Putamen (tissue), 1 donor: Measurements from ENCODE around the gene ZBTB2.
"Not testable (repeated sequence)": the region's sequence is repeated elsewhere in the genome, so short reads cannot be mapped to it uniquely, and the experiment has no call there.

Experiments
- DNase-seq: peaks from one replicate; pipeline ENCODE4 v3.0.0-alpha.2; 2016; ENCODE audit warnings: low spot score

The ZBTB2 gene

GRCh38 chr6:151370509-151371078 is 20.8 kb downstream of the ZBTB2 start:
- no peak for DNase-seq

- no peak for DNase-seq
These were observed 26.1 kb downstream of the ZBTB2 start for GRCh38 chr6:151365233-151365632.

DNA sequence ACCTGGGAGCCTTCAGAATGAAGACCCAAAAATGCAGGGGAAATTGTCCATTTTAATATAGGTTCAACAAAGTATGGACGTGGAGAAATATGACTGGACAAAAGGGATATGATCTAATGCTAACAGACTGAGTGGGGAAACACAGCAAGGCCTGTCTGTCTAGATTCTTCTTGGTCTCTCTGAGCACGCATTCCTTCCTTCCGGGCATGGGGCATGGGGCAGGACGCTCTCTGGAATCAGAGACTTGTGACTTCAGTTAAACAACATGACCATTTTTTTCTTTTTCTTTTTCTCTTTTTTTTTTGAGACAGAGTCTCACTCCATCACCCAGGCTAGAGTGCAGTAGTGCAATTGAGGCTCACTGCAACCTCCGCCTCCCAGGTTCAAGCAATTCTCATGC is 31.9 kb downstream of the ZBTB2 start:
- DNase-seq: no peak

GRCh38 chr6:151358475-151358874 is 32.9 kb downstream of the ZBTB2 start:
- no peak for DNase-seq

DNA sequence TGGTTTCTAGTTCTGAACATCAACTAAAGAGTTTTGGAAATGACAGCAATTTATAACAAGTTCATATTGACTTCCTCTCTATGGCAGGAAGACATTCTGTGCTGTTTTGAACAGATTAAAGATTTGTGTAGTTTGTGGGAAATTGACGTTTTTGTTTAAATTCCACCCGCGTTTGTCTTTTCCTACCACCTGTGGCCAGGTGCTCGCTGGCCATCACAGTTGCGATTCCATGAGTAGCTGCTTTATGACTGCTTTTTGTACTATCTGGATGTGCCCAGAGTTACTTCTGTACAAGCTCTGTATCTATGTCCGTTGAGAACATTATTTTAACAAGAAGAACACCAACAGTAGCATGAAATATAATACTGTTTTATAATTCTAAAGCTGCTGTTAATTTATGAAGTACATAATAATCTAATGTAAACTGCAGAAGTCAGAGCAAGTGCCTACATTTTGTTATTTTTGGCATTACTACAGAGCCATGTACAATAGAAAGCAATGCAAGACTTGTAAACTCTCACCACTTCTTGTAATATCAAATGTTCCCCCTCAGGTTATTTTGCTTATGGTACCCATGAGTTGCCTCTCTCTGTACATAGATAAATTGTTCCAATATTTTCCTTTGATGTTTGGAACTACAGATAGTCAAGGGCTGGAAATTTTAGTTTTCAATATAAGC is 33.5 kb downstream of the ZBTB2 start:
- DNase-seq: no peak

GRCh38 chr6:151356983-151357382 is 34.4 kb downstream of the ZBTB2 start:
- DNase-seq: not testable (repeated sequence)

DNA sequence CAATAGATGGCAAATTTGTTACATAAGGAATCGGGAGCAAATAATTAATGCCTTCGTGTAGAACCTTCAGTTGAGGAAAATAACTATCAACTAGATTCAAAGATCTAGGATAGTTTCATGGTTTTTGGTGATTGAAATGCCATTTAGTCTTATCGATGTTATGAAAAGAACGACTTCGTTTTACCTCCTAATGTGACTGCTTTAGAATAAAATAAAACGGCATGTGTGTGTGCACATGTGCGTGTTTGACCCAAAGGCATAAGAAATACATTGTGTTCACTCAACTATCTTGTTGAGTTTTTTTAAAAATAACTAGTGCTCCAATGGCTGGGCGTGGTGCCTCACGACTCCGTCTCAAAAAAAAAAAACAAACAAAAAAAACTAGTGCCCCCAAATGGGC is 37.6 kb downstream of the ZBTB2 start:
- DNase-seq: no peak

GRCh38 chr6:151352410-151353396 is 38.7 kb downstream of the ZBTB2 start:
- DNase-seq: no peak

DNA sequence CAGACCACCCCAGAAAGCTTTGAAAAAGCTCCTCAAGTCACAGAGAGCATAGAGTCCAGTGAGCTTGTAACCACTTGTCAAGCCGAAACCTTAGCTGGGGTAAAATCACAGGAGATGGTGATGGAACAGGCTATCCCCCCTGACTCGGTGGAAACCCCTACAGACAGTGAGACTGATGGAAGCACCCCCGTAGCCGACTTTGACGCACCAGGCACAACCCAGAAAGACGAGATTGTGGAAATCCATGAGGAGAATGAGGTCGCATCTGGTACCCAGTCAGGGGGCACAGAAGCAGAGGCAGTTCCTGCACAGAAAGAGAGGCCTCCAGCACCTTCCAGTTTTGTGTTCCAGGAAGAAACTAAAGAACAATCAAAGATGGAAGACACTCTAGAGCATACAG is 39.6 kb downstream of the ZBTB2 start:
- DNase-seq: no peak

- no peak for DNase-seq
These were observed 40.1 kb downstream of the ZBTB2 start for GRCh38 chr6:151351146-151351700.

DNA sequence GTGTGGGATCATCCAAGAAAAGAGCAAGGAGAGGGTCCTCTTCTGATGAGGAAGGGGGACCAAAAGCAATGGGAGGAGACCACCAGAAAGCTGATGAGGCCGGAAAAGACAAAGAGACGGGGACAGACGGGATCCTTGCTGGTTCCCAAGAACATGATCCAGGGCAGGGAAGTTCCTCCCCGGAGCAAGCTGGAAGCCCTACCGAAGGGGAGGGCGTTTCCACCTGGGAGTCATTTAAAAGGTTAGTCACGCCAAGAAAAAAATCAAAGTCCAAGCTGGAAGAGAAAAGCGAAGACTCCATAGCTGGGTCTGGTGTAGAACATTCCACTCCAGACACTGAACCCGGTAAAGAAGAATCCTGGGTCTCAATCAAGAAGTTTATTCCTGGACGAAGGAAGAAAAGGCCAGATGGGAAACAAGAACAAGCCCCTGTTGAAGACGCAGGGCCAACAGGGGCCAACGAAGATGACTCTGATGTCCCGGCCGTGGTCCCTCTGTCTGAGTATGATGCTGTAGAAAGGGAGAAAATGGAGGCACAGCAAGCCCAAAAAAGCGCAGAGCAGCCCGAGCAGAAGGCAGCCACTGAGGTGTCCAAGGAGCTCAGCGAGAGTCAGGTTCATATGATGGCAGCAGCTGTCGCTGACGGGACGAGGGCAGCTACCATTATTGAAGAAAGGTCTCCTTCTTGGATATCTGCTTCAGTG is 40.8 kb downstream of the ZBTB2 start:
- no peak for DNase-seq

DNA sequence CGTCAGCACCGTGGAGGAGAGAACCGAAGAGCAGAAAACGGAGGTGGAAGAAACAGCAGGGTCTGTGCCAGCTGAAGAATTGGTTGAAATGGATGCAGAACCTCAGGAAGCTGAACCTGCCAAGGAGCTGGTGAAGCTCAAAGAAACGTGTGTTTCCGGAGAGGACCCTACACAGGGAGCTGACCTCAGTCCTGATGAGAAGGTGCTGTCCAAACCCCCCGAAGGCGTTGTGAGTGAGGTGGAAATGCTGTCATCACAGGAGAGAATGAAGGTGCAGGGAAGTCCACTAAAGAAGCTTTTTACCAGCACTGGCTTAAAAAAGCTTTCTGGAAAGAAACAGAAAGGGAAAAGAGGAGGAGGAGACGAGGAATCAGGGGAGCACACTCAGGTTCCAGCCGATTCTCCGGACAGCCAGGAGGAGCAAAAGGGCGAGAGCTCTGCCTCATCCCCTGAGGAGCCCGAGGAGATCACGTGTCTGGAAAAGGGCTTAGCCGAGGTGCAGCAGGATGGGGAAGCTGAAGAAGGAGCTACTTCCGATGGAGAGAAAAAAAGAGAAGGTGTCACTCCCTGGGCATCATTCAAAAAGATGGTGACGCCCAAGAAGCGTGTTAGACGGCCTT is 41.6 kb downstream of the ZBTB2 start:
- DNase-seq: no peak

DNA sequence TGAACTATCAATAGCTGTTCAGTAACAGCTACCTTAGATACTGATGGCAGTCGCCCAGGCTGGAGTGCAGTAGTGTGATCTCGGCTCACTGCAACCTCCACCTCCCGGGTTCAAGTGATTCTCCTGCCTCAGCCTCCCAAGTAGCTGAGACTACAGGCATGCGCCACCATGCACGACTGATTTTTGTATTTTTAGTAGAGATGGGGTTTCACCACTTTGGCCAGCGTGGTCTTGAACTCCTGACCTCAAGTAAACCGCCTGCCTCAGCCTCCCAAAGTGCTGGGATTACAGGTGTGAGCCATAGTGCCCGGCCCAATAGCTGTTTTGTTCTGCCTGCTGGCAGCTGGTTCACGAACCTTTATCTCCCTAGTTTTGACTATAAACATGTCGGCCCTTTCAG is 48.6 kb downstream of the ZBTB2 start:
- DNase-seq: not testable (repeated sequence)

DNA sequence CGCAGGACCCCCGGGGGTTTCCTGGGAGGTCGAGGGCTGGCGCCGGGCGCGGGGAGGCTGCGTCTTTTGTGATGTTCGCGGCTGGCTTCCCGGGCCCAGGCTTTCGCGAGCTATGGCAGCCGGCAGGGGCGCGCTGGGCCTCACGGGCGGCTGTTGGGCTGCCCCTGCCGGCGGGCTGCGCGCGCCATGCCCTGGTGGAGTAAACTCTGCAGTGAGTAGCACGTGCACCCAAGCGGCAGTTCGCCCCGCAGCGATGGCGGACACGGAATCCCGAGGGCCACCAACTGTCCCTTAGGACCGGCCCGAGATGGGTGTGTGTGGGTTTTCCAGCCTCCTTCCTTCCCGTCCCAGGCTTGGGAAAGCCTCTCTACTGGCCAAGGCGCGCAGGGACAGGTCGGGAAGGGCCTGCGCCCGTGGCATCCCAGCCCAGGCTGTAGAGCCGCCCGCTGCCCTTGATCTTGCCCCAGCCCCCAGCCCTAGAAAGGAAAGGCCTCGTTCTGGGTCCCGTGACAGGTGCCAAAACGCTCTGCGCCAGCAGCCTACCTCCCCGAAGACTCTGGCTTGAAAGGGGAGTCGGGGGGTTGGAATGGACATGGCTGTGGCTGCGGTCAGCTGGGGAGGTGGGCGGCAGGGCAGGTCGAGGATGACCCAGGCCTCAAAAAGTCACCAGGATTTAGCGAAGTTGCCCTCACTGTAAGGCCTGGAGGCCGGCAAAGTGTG is 49.7 kb downstream of the ZBTB2 start:
- no peak for DNase-seq

- DNase-seq: no peak
These were observed 51.0 kb downstream of the ZBTB2 start for GRCh38 chr6:151340219-151340978.

GRCh38 chr6:151339369-151339768 is 52.0 kb downstream of the ZBTB2 start:
- DNase-seq: no peak

- no peak for DNase-seq
These were observed 52.6 kb downstream of the ZBTB2 start for GRCh38 chr6:151338651-151339200.

DNA sequence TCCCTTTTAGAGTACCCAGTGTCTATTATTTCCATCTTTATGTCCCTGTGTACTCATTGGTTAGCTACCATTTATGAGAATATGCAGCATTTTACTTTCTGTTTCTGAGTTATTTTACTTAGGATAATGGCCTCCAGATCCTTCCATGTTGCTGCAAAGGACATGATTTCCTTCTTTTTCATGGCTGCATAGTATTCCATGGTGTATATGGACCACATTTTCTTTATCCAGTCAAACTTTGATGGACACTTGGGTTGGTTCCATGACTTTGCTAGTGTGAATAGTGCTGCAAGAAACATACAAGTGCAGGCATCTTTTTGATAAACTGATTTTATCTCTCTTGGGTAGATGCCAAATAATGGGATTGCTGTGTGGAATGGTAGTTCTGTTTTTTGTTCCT is 55.4 kb downstream of the ZBTB2 start:
- no peak for DNase-seq

DNA sequence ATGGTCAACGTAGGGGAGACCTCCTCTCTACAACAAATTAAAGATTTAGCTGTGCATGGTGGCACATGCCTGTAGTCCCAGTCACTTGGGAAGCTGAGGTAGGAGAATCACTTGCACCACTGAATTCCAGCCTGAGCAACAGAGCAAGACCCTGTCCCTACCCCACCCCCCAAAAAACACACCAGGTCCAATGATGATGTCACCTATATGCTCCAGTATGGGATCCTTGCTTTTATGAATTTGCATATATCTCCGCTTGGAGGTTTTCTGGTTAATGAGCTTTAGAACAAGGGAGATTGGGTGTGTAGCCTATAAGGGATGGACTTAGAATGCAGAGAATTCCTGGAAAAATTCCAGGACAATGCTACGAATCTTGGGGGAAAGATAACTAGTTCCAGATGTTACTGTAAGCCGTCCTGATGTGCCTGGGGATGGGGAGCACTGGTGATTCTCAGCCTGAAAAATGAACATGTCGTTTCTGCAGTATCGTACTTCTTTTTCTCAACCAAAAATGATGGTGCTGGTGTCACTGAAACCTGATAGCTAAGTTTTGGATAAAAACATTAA is 61.1 kb downstream of the ZBTB2 start:
- DNase-seq: no peak
